Peyer's patch (tissue), 4 donors: Measurements from ENCODE around the gene MEF2C.

Experiments
- POLR2A ChIP-seq, 2 donors: fragments of 450-650 bp; IDR thresholded peaks; one replicate each; pipeline ENCODE4 v1.5.1; 2017; ENCODE audit warnings: antibody characterized with exemption in 2 of 2, mild to moderate bottlenecking in 2 of 2, moderate library complexity in 2 of 2
- TF ChIP-seq, protein P1 (sequence below), 6 experiments: fragments of 450-650 bp in 4 of 6; fragments of 200-600 bp in 2 of 6; sonication (generic) in 1 of 6; IDR thresholded peaks; one replicate each; pipeline ENCODE4 v1.5.1; 2017 to 2019; ENCODE audit warnings: antibody characterized with exemption in 6 of 6, mild to moderate bottlenecking in 3 of 6, moderate library complexity in 1 of 6

DNA sequence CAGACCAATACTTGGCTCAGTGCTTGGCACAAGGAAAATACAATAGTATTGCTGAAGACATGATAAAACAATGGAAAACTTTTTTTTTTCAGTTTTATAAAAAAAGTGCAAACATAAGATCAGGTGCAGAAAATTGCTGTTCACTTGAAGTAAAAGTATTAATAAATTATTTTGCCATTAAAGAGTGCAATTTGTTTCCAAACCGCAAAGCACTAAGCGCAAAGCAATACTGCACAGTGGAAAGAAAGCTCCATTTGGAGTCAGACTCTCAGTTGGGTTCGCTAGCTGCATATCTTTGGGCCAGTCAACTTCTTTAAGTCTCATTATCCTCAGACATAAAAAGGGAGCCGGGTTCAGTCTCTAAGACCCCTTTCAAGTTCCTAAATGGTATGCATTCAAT is 45.8 kb downstream of the MEF2C start:
- TF ChIP-seq, protein P1, sequence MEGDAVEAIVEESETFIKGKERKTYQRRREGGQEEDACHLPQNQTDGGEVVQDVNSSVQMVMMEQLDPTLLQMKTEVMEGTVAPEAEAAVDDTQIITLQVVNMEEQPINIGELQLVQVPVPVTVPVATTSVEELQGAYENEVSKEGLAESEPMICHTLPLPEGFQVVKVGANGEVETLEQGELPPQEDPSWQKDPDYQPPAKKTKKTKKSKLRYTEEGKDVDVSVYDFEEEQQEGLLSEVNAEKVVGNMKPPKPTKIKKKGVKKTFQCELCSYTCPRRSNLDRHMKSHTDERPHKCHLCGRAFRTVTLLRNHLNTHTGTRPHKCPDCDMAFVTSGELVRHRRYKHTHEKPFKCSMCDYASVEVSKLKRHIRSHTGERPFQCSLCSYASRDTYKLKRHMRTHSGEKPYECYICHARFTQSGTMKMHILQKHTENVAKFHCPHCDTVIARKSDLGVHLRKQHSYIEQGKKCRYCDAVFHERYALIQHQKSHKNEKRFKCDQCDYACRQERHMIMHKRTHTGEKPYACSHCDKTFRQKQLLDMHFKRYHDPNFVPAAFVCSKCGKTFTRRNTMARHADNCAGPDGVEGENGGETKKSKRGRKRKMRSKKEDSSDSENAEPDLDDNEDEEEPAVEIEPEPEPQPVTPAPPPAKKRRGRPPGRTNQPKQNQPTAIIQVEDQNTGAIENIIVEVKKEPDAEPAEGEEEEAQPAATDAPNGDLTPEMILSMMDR (IDR thresholded peaks at IDR 0.05): no peak
- TF ChIP-seq POLR2A (IDR thresholded peaks at IDR 0.05): no peak
